Panc1 (cell line): ENCODE data around the gene CIBAR2. TPM values are rescaled to one million over a fixed set of nuclear protein-coding genes. Genes with fewer than 3 reads are reported as not detected.
"Not testable (repeated sequence)": the region's sequence is repeated elsewhere in the genome, so short reads cannot be mapped to it uniquely, and the experiment has no call there.

ENCODE experiments used
- ATAC-seq: fragments of 200-7000 bp; cut with Tn5 transposase; 2 replicates; pipeline ENCODE4 v1.9.1; 2020; ENCODE audit warnings: mild to moderate bottlenecking, moderate library complexity
- BruUV-seq: library from RNA; stranded (reverse); fragments of 400-500 nt; replicated peaks from 2 replicates; lab custom pipeline; 2021; lab: Mats Ljungman, UMichigan
- CTCF ChIA-PET: fragments of 300-600 bp; sonication (Branson Sonifier 250); formaldehyde crosslinking; loops from one replicate; lab custom pipeline; 2022; ENCODE audit warnings: antibody characterized with exemption; lab: Charles Lee
- POLR2A ChIA-PET: fragments of 300-600 bp; sonication (Branson Sonifier 250); formaldehyde crosslinking; loops from one replicate; lab custom pipeline; 2022; ENCODE audit warnings: antibody characterized with exemption; lab: Charles Lee
- DNase-seq: peaks from one replicate; pipeline ENCODE4 v3.0.0-alpha.2; 2010; ENCODE audit warnings: low read depth, low spot score
- H3K27ac ChIP-seq: 2 replicates; pipeline ENCODE4 v1.5.1; 2011; ENCODE audit warnings: mild to moderate bottlenecking, low read length, inconsistent platforms
- H3K27me3 ChIP-seq: fragments of 200-500 bp; sonication (Bioruptor generic); 2 replicates; pipeline ENCODE4 v1.6.0; 2014; ENCODE audit warnings: low read length, inconsistent platforms; ENCODE audit not compliant: control insufficient read depth, insufficient read depth
- H3K36me3 ChIP-seq: fragments of 200-500 bp; sonication (Bioruptor generic); 2 replicates; pipeline ENCODE4 v1.5.1; 2014; ENCODE audit warnings: inconsistent platforms, mild to moderate bottlenecking, low read length, moderate library complexity; ENCODE audit not compliant: control insufficient read depth, insufficient read depth
- H3K4me1 ChIP-seq: 2 replicates; pipeline ENCODE4 v1.5.1; 2011; ENCODE audit warnings: inconsistent platforms, mild to moderate bottlenecking, low read length, moderate library complexity; ENCODE audit not compliant: control insufficient read depth, insufficient read depth
- H3K4me3 ChIP-seq, 2 experiments: 2 replicates each; pipeline ENCODE4 v1.5.1; 2011 to 2012; ENCODE audit warnings: low read depth in 2 of 2, low read length in 2 of 2, mild to moderate bottlenecking in 2 of 2, inconsistent platforms in 1 of 2, moderate library complexity in 1 of 2
- H3K9me3 ChIP-seq: fragments of 200-500 bp; sonication (Bioruptor generic); 2 replicates; pipeline ENCODE4 v1.5.1; 2014; ENCODE audit warnings: low read depth, mild to moderate bottlenecking, inconsistent platforms, low read length, moderate library complexity; ENCODE audit not compliant: control insufficient read depth, insufficient read depth
- POLR2AphosphoS5 ChIP-seq: IDR thresholded peaks from 2 replicates; pipeline ENCODE4 v1.6.1; 2012; ENCODE audit warnings: mild to moderate bottlenecking, low read depth, low read length, moderate library complexity
- REST ChIP-seq, 2 experiments: IDR thresholded peaks; 2 replicates each; pipeline ENCODE4 v1.6.1; 2011 to 2012; ENCODE audit warnings: low read depth in 2 of 2, control low read depth in 1 of 2, low read length in 1 of 2, mild to moderate bottlenecking in 1 of 2, moderate library complexity in 1 of 2; ENCODE audit not compliant: insufficient read depth in 1 of 2
- SIN3A ChIP-seq: IDR thresholded peaks from 2 replicates; pipeline ENCODE4 v1.6.1; 2012; ENCODE audit warnings: low read depth, mild to moderate bottlenecking, low read length, moderate library complexity, borderline replicate concordance; ENCODE audit not compliant: insufficient read depth
- TCF7L2 ChIP-seq: IDR thresholded peaks from 2 replicates; pipeline ENCODE4 v1.6.1; 2011; ENCODE audit warnings: mild to moderate bottlenecking, low read depth, low read length, inconsistent platforms
- in situ Hi-C: cut with HindIII; loops from 2 replicates; pipeline ENCODE4 v1.10.0; 2016; ENCODE audit warnings: low sequenced_read_pairs, low pct_unique_long_range_greater_than_20kb
- intact Hi-C: fragments of 100-400 bp; cut with micrococcal nuclease; formaldehyde crosslinking; loops from one replicate; pipeline ENCODE4 v1.10.0; 2022; ENCODE audit not compliant: unreplicated experiment
- total RNA-seq: library from RNA; stranded (reverse); gene quantifications from one replicate; pipeline ENCODE4 v1.2.1, GENCODE V29; 2021; ENCODE audit not compliant: unreplicated experiment
- TF ChIP-seq, protein P1 (sequence below): fragments of 450-650 bp; IDR thresholded peaks from 2 replicates; pipeline ENCODE4 v1.5.1; 2017; ENCODE audit warnings: mild to moderate bottlenecking

Gene CIBAR2
- total RNA-seq, 1 experiment from 2014 or later: not detected

- ATAC-seq (peak; percentile 52), DNase-seq (no peak)
- Histone ChIP-seq H3K4me3 (no peak overlapping the region), H3K36me3 (no peaks in the 10 kb centered on the region), H3K9me3 (no peaks in the 10 kb centered on the region), H3K27me3 (no peaks in the 10 kb centered on the region), H3K4me1 (peaks cover 15% of the 10 kb centered on the region), H3K27ac (0 out of 2 replicates have a peak overlapping the region, but pooled peaks have one; percentile 34)
- BruUV-seq: no TSS peak
- CTCF ChIA-PET: no interaction called here
- POLR2A ChIA-PET: no interaction called here
- intact Hi-C loops: no loop called here
- no peak for TF ChIP-seq TCF7L2
- TF ChIP-seq POLR2AphosphoS5: no peak
- TF ChIP-seq, protein P1, sequence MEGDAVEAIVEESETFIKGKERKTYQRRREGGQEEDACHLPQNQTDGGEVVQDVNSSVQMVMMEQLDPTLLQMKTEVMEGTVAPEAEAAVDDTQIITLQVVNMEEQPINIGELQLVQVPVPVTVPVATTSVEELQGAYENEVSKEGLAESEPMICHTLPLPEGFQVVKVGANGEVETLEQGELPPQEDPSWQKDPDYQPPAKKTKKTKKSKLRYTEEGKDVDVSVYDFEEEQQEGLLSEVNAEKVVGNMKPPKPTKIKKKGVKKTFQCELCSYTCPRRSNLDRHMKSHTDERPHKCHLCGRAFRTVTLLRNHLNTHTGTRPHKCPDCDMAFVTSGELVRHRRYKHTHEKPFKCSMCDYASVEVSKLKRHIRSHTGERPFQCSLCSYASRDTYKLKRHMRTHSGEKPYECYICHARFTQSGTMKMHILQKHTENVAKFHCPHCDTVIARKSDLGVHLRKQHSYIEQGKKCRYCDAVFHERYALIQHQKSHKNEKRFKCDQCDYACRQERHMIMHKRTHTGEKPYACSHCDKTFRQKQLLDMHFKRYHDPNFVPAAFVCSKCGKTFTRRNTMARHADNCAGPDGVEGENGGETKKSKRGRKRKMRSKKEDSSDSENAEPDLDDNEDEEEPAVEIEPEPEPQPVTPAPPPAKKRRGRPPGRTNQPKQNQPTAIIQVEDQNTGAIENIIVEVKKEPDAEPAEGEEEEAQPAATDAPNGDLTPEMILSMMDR: no peak
- TF ChIP-seq REST (IDR thresholded peaks at IDR 0.05; ENCODE audit: insufficient read depth in 1 of 2, low read depth in 2 of 2, low read length in 1 of 2): no peak
- TF ChIP-seq SIN3A: no peak
- in situ Hi-C loops: no loop called here
These were observed 11.8 kb upstream of the CIBAR2 start for GRCh38 chr16:85123891-85124635.

DNA sequence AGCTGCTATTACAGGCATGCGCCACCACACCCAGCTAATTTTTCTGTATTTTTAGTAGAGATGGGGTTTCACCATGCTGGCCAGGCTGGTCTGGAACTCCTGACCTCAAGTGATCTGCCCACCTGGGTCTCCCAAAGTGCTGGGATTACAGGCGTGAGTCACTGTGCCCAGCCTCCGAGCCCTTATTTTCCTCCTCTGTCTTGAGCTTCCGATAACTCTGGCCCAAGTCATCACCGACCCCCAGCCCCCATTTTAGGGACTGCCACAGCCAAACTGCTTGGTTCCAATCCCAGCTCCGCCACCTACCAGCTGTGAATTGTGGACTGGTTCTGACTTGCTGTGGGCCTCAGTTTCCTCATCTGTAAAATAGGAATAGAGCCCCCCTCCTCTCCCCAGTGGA, 11.2 kb upstream of the CIBAR2 start:
- POLR2A ChIA-PET: interaction anchor here (0.7 kb wide), 1 partner anchor 81 kb away, joined by 13 read pairs; no protein-coding TSS in a partner anchor
- CTCF ChIA-PET, DNase-seq, H3K4me3 ChIP-seq, intact Hi-C loops, H3K27me3 ChIP-seq, H3K36me3 ChIP-seq, ATAC-seq, BruUV-seq, in situ Hi-C loops, H3K9me3 ChIP-seq: not testable (repeated sequence)
- H3K4me1 ChIP-seq: peaks cover 15% of the 10 kb centered on the region
- H3K27ac ChIP-seq: 0 out of 2 replicates have a peak overlapping the region, but pooled peaks have one; percentile 34

- TF ChIP-seq TCF7L2: no peak
- TF ChIP-seq POLR2AphosphoS5: no peak
- TF ChIP-seq SIN3A: no peak
- no peak for TF ChIP-seq REST (IDR thresholded peaks at IDR 0.05; ENCODE audit: insufficient read depth in 1 of 2, low read depth in 2 of 2, low read length in 1 of 2)
- TF ChIP-seq, protein P1: no peak
- DNase-seq: no peak
- Histone ChIP-seq H3K36me3 (no peaks in the 10 kb centered on the region), H3K9me3 (no peaks in the 10 kb centered on the region), H3K27ac (no peak overlapping the region), H3K4me3 (no peak overlapping the region), H3K4me1 (no peaks in the 10 kb centered on the region), H3K27me3 (no peaks in the 10 kb centered on the region)
- intact Hi-C loops (no loop called here), in situ Hi-C loops (no loop called here)
- ATAC-seq: no peak
- POLR2A ChIA-PET: no interaction called here
- CTCF ChIA-PET: no interaction called here
- BruUV-seq: no TSS peak
These were observed 7.7 kb upstream of the CIBAR2 start for GRCh38 chr16:85120006-85120340.
